Measurements from ENCODE around the gene SPTLC2. TPM values are rescaled to one million over a fixed set of nuclear protein-coding genes. Genes with fewer than 3 reads are reported as not detected.
"Not testable (repeated sequence)": the region's sequence is repeated elsewhere in the genome, so short reads cannot be mapped to it uniquely, and the experiment has no call there.

Gene SPTLC2
- total RNA-seq, 3 donors from 2014 or later (not counting 1 experiment from before 2014, with no cell fraction given): 35.2 to 58.6 (median 50.4) TPM

DNA sequence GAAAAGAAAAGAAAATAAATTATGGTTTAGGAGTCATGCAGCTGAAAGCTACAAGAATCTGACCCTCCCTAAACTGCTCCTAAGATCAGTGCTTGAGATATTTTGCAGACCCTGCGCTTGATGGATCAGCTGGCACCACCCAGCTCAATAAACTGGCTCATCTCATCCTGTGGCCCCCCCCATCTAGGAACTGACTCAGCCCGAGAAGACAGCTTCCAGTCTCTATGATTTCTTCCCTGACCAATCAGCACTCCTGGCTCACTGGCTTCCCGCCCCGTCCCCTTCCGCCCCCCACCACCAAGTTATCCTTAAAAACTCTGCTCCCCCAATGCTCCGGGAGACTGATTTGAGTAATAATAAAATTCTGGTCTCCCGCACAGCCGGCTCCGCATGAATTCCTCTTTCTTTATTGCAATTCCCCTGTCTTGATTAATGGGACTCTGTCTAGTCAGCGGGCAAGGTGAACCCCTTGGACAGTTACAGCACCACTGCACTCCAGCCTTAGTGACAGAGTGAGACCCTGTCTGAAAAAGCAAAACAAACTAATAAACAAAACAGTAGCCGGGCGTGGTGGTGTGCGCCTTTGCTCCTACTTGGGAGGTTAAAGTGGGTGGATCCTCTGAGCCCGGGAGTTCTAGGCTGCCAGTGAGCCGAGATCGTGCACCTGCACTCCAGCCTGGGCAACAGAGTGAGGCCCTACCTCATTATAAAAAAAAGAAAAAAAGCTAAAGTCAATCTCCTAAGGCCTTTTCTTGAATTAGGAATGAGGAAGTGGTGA is 24.5 kb upstream of the SPTLC2 start:
- intact Hi-C loops (cut with micrococcal nuclease): no loop called here
- DNase-seq: no peak

DNA sequence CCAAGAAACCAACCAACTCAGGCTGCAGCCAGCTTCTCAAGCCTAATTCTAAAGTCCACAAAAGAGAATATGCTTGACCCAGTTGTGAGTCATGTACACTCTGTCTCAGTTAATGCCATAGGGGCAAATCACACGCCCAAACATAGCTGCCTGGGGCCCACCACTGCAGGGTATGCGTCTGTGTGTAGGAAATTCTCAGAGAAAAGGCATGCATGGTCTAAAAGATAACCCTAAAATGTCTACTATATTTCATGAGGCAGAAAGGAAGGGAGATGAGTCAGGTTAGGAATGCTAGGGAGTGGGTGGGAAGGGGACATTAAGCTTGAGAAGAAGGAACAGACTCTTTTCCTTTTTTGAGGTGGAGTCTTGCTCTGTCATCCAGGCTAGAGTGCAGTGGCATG is 22.3 kb upstream of the SPTLC2 start:
- Histone ChIP-seq H3K9me3 (ENCODE audit: control insufficient read depth, insufficient read depth, low read length) (no peaks in the 10 kb centered on the region), H3K4me3 (ENCODE audit: low read length) (no peak overlapping the region), H3K27me3 (ENCODE audit: control insufficient read depth, insufficient read depth, low read length) (no peaks in the 10 kb centered on the region), H3K27ac (ENCODE audit: low read length) (no peak overlapping the region), H3K36me3 (ENCODE audit: control insufficient read depth, insufficient read depth, low read length) (no peaks in the 10 kb centered on the region), H3K4me1 (ENCODE audit: control insufficient read depth, insufficient read depth, low read length) (peaks cover 17% of the 10 kb centered on the region)
- no peak for ATAC-seq
- Mint-ChIP-seq H3K4me1 (peaks cover 14 to 16% of the 10 kb centered on the region in 2 donors), H3K27me3 (ENCODE audit: low read depth in 2 of 2) (no peaks in the 10 kb centered on the region), H3K36me3 (no peaks in the 10 kb centered on the region), H3K27ac (no peak overlapping the region), H3K4me3 (no peak overlapping the region), H3K9me3 (no peaks in the 10 kb centered on the region)
- TF ChIP-seq, protein P1, sequence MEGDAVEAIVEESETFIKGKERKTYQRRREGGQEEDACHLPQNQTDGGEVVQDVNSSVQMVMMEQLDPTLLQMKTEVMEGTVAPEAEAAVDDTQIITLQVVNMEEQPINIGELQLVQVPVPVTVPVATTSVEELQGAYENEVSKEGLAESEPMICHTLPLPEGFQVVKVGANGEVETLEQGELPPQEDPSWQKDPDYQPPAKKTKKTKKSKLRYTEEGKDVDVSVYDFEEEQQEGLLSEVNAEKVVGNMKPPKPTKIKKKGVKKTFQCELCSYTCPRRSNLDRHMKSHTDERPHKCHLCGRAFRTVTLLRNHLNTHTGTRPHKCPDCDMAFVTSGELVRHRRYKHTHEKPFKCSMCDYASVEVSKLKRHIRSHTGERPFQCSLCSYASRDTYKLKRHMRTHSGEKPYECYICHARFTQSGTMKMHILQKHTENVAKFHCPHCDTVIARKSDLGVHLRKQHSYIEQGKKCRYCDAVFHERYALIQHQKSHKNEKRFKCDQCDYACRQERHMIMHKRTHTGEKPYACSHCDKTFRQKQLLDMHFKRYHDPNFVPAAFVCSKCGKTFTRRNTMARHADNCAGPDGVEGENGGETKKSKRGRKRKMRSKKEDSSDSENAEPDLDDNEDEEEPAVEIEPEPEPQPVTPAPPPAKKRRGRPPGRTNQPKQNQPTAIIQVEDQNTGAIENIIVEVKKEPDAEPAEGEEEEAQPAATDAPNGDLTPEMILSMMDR (IDR thresholded peaks at IDR 0.05): no peak
- DNase-seq: no peak
- intact Hi-C loops (cut with micrococcal nuclease): no loop called here
- 79% methylated on average over 2 of the region's 2 CpGs for WGBS (ENCODE audit: insufficient coverage)

More for the DNA sequence above, 24.5 kb upstream of the SPTLC2 start:
- peaks cover 14 to 16% of the 10 kb centered on the region in 2 donors for H3K4me1 Mint-ChIP-seq
- peaks cover 17% of the 10 kb centered on the region for H3K4me1 ChIP-seq (ENCODE audit: control insufficient read depth, insufficient read depth, low read length)
- H3K9me3 ChIP-seq (ENCODE audit: control insufficient read depth, insufficient read depth, low read length): no peaks in the 10 kb centered on the region
- H3K27ac Mint-ChIP-seq: peak overlapping the region; percentile 81 to 95
- 73% methylated on average over 16 of the region's 16 CpGs for WGBS (ENCODE audit: insufficient coverage)
- no peaks in the 10 kb centered on the region for H3K27me3 Mint-ChIP-seq (ENCODE audit: low read depth in 2 of 2)
- no peaks in the 10 kb centered on the region for H3K36me3 ChIP-seq (ENCODE audit: control insufficient read depth, insufficient read depth, low read length)
- no peaks in the 10 kb centered on the region for H3K27me3 ChIP-seq (ENCODE audit: control insufficient read depth, insufficient read depth, low read length)
- H3K9me3 Mint-ChIP-seq: no peaks in the 10 kb centered on the region
- peak overlapping the region; percentile 90 for H3K4me3 Mint-ChIP-seq
- H3K36me3 Mint-ChIP-seq: no peaks in the 10 kb centered on the region
- peak in 1 of 3 donors; percentile 17 for ATAC-seq
- no peak overlapping the region for H3K4me3 ChIP-seq (ENCODE audit: low read length)
- TF ChIP-seq, protein P1 (IDR thresholded peaks at IDR 0.05): no peak
- H3K27ac ChIP-seq (ENCODE audit: low read length): no peak overlapping the region

DNA sequence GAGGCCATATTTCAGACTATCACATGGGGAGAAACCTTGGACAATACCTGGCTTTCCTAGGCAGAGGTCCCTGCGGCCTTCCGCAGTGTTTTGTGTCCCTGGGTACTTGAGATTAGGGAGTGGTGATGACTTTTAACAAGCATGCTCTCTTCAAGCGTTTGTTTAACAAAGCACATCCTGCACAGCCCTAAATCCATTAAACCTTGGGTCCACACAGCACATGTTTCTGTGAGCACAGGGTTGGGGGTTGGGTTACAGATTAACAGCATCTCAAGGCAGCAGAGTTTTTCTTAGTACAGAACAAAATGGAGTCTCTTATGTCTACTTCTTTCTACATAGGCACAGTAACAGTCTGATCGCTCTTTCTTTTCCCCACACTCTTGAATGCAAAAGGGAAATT is 19.4 kb upstream of the SPTLC2 start:
- ATAC-seq; intact Hi-C loops (cut with micrococcal nuclease); H3K27ac Mint-ChIP-seq: not testable (repeated sequence)

DNA sequence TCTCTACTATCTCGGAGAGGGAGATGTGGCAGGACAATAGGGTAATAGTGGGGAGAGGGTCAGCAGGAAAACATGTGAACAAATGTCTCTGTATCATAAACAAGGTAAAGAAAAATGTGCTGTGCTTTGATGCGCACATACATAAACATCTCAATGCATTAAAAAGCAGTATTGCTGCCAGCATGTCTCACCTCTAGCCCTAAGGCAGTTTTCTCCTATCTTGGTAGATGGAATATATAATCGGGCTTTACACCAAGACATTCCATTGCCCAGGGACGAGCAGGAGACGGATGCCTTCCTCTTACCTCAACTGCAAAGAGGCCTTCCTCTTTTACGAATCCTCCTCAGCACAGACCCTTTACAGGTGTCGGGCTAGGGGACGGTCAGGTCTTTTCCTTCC is 19.0 kb upstream of the SPTLC2 start:
- DNase-seq; ATAC-seq; H3K4me3 ChIP-seq (ENCODE audit: low read length); intact Hi-C loops (cut with micrococcal nuclease); H3K4me1 ChIP-seq (ENCODE audit: control insufficient read depth, insufficient read depth, low read length); H3K9me3 ChIP-seq (ENCODE audit: control insufficient read depth, insufficient read depth, low read length); H3K27ac ChIP-seq (ENCODE audit: low read length); H3K27me3 Mint-ChIP-seq (ENCODE audit: low read depth in 2 of 2); H3K27me3 ChIP-seq (ENCODE audit: control insufficient read depth, insufficient read depth, low read length); H3K36me3 ChIP-seq (ENCODE audit: control insufficient read depth, insufficient read depth, low read length); H3K4me3 Mint-ChIP-seq; H3K27ac Mint-ChIP-seq; H3K9me3 Mint-ChIP-seq; H3K4me1 Mint-ChIP-seq; H3K36me3 Mint-ChIP-seq: not testable (repeated sequence)
- 92% methylated on average over 7 of the region's 8 CpGs for WGBS (ENCODE audit: insufficient coverage)

More for the DNA sequence above, 19.4 kb upstream of the SPTLC2 start:
- H3K27me3 Mint-ChIP-seq (ENCODE audit: low read depth in 2 of 2); H3K27ac ChIP-seq (ENCODE audit: low read length); DNase-seq; H3K4me3 Mint-ChIP-seq; H3K27me3 ChIP-seq (ENCODE audit: control insufficient read depth, insufficient read depth, low read length); H3K4me3 ChIP-seq (ENCODE audit: low read length); H3K4me1 Mint-ChIP-seq; H3K36me3 ChIP-seq (ENCODE audit: control insufficient read depth, insufficient read depth, low read length); H3K9me3 ChIP-seq (ENCODE audit: control insufficient read depth, insufficient read depth, low read length); H3K4me1 ChIP-seq (ENCODE audit: control insufficient read depth, insufficient read depth, low read length); H3K9me3 Mint-ChIP-seq; H3K36me3 Mint-ChIP-seq: not testable (repeated sequence)
- 88% methylated on average over 1 of the region's 4 CpGs for WGBS (ENCODE audit: insufficient coverage)
